GM19099 (cell line): Measurements from ENCODE around the gene WNT8A.

Experiments used
- POLR2A ChIP-seq: IDR thresholded peaks from 3 replicates; pipeline ENCODE4 v1.6.1; 2011; ENCODE audit warnings: low read depth; ENCODE audit not compliant: insufficient read length; ENCODE audit errors: extremely low read depth

The WNT8A gene

GRCh38 chr5:138110266-138110963 lies 26.6 kb downstream of the WNT8A start:
- no peak for TF ChIP-seq POLR2A

GRCh38 chr5:138111181-138111580 lies 27.3 kb downstream of the WNT8A start:
- no peak for TF ChIP-seq POLR2A

GRCh38 chr5:138111937-138112336 lies 28.1 kb downstream of the WNT8A start:
- TF ChIP-seq POLR2A: no peak

GRCh38 chr5:138115254-138115653 lies 31.4 kb downstream of the WNT8A start:
- no peak for TF ChIP-seq POLR2A

GRCh38 chr5:138128334-138128733 lies 44.5 kb downstream of the WNT8A start:
- TF ChIP-seq POLR2A: no peak

- no peak for TF ChIP-seq POLR2A
These were observed 45.5 kb downstream of the WNT8A start for GRCh38 chr5:138129347-138129746.

GRCh38 chr5:138132543-138132942 lies 48.7 kb downstream of the WNT8A start:
- TF ChIP-seq POLR2A: no peak

- TF ChIP-seq POLR2A: no peak
These were observed 55.3 kb downstream of the WNT8A start, which contains the start of gene NME5 for GRCh38 chr5:138138949-138139780. TSS of gene NME5 (minus strand) at chr5:138139428. CDS start at chr5:138138780, 648 bp downstream.

GRCh38 chr5:138139781-138140090 lies 55.9 kb downstream of the WNT8A start:
- TF ChIP-seq POLR2A: no peak

GRCh38 chr5:138140268-138140667 lies 56.4 kb downstream of the WNT8A start:
- no peak for TF ChIP-seq POLR2A
